Mucosa of descending colon (tissue), 3 donors: Measurements from ENCODE around the gene ZNF236. TPM values are rescaled to one million over a fixed set of nuclear protein-coding genes. Genes with fewer than 3 reads are reported as not detected.

Source experiments
- ATAC-seq: fragments of 200-7000 bp; cut with Tn5 transposase; one replicate; pipeline ENCODE4 v1.9.1; 2020; ENCODE audit warnings: mild to moderate bottlenecking, moderate library complexity
- DNase-seq, 3 donors: peaks; one replicate each; pipeline ENCODE4 v3.0.0-alpha.2; 2020
- H3K36me3 ChIP-seq: fragments of 200-600 bp; one replicate; pipeline ENCODE4 v1.8.0; 2021; ENCODE audit warnings: low read depth, mild to moderate bottlenecking
- H3K4me1 ChIP-seq: fragments of 200-600 bp; one replicate; pipeline ENCODE4 v1.8.0; 2021; ENCODE audit warnings: low read depth, mild to moderate bottlenecking
- H3K4me3 ChIP-seq: fragments of 200-600 bp; one replicate; pipeline ENCODE4 v1.8.0; 2021; ENCODE audit warnings: mild to moderate bottlenecking
- H3K9me3 ChIP-seq: fragments of 200-600 bp; one replicate; pipeline ENCODE4 v1.8.0; 2021; ENCODE audit warnings: mild to moderate bottlenecking
- CTCF ChIP-seq: fragments of 200-600 bp; IDR thresholded peaks from one replicate; pipeline ENCODE4 v1.8.0; 2022; ENCODE audit warnings: antibody characterized with exemption, mild to moderate bottlenecking
- intact Hi-C, 2 donors: fragments of 100-400 bp; cut with DNase I in 1 of 2; cut with micrococcal nuclease in 1 of 2; formaldehyde crosslinking; loops; one replicate each; pipeline versions ENCODE4 v1.11.0 to v1.11.1; 2022; cut with DNase I, micrococcal nuclease
- total RNA-seq, 3 donors: library from RNA; stranded (reverse); fragmentation: NEBNext Ultra II Directional in 2 of 3; extraction: Animal tissue kit (Norgen Biotek cat#: 25700) in 2 of 3; gene quantifications; one replicate each; pipeline versions ENCODE4 v1.2.1 to v1.2.4, GENCODE V29; 2021 to 2023
- donor health status: DM: no; HTN: no; CAD: no; lungs with moderate emphysema.
- donor health status: DM: no; HTN: no; CAD: no.
- donor health status: DM: no; HTN: yes; CAD: no.

Gene ZNF236
- total RNA-seq, 3 donors from 2014 or later: 14.8 to 27.9 (median 15.5) TPM

GRCh38 chr18:76956648-76957047, 134.3 kb downstream of the ZNF236 start:
- DNase-seq: no peak
- no peaks in the 10 kb centered on the region for H3K36me3 ChIP-seq
- H3K4me1 ChIP-seq: peaks cover 4% of the 10 kb centered on the region
- H3K4me3 ChIP-seq: no peak overlapping the region
- H3K9me3 ChIP-seq: no peaks in the 10 kb centered on the region
- intact Hi-C loops: no loop called here
- ATAC-seq: no peak
- TF ChIP-seq CTCF: no peak

GRCh38 chr18:76957384-76958355, 135.3 kb downstream of the ZNF236 start:
- no peak for TF ChIP-seq CTCF
- no peak for DNase-seq
- Histone ChIP-seq H3K4me3 (no peak overlapping the region), H3K4me1 (peaks cover 4% of the 10 kb centered on the region), H3K9me3 (no peaks in the 10 kb centered on the region), H3K36me3 (no peaks in the 10 kb centered on the region)
- intact Hi-C loops: no loop called here
- ATAC-seq: no peak

GRCh38 chr18:76958692-76959341, 136.5 kb downstream of the ZNF236 start:
- DNase-seq (peak in 2 of 3 donors; percentile 45 to 63), ATAC-seq (peak; percentile 62)
- no peak overlapping the region for H3K4me3 ChIP-seq
- no peaks in the 10 kb centered on the region for H3K36me3 ChIP-seq
- no peaks in the 10 kb centered on the region for H3K4me1 ChIP-seq
- intact Hi-C loops: no loop called here
- no peaks in the 10 kb centered on the region for H3K9me3 ChIP-seq
- no peak for TF ChIP-seq CTCF

GRCh38 chr18:76959605-76960004, 137.2 kb downstream of the ZNF236 start:
- no peak for TF ChIP-seq CTCF
- ATAC-seq: no peak
- intact Hi-C loops: no loop called here
- Histone ChIP-seq H3K4me1 (no peaks in the 10 kb centered on the region), H3K36me3 (no peaks in the 10 kb centered on the region), H3K9me3 (no peaks in the 10 kb centered on the region), H3K4me3 (no peak overlapping the region)
- no peak for DNase-seq

GRCh38 chr18:76960528-76961035, 138.2 kb downstream of the ZNF236 start:
- intact Hi-C loops: no loop called here
- no peak for TF ChIP-seq CTCF
- no peaks in the 10 kb centered on the region for H3K9me3 ChIP-seq
- DNase-seq (no peak), ATAC-seq (no peak)
- H3K4me3 ChIP-seq: no peak overlapping the region
- no peaks in the 10 kb centered on the region for H3K4me1 ChIP-seq
- no peaks in the 10 kb centered on the region for H3K36me3 ChIP-seq
